ENCODE measurements around the gene CLDN9.

DNA sequence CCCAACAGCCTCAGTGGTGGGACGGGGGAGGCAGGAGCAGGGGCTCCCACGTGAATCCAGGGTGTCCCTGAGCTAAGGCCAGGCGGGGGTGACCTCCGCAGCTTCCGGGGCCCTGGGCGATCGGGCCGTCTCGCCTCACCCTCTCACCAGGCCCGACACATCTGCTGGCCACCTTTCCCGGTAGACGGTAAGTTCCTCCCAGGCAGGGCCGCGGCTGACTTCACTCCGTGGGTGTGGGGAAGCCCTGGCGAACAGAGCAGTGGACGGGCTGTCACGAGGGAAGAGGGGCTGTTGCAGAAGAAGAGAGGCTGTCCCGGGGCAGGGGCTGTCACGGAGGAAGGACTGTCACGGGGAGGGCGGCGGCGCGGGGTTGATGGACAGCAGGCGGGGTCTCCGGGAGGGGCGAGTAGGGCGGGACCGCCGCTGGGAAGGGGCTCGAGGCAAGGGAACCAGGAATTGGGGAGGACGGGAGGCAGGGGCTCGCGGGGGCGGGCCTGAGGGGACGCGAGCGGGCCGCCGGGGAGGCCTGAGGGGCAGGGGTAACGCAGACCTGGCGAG is 33.0 kb upstream of the CLDN9 start:
- TF ChIP-seq YY1 (IDR thresholded peaks at IDR 0.05; ENCODE audit: insufficient read depth, insufficient read length) (no peak), ZNF274 (IDR thresholded peaks at IDR 0.05; ENCODE audit: low read depth, low read length) (no peak), SUZ12 (IDR thresholded peaks at IDR 0.05; ENCODE audit: extremely low read depth, insufficient read depth, insufficient read length) (no peak)
